GM19467 (cell line): ENCODE measurements around the gene EXOC3.
"Not testable (repeated sequence)": the region's sequence is repeated elsewhere in the genome, so short reads cannot be mapped to it uniquely, and the experiment has no call there.

ENCODE experiments used
- ATAC-seq: cut with Tn5 transposase; IDR thresholded peaks from one replicate; pipeline ENCODE4 v1.9.1; 2021; ENCODE audit warnings: mild to moderate bottlenecking, moderate library complexity; ENCODE audit not compliant: unreplicated experiment

EXOC3 gene

GRCh38 chr5:406041-406440 lies 36.9 kb upstream of the EXOC3 start:
- no peak for ATAC-seq

GRCh38 chr5:407051-407450 lies 35.9 kb upstream of the EXOC3 start:
- no peak for ATAC-seq

- ATAC-seq, result no peak
These were observed 35.1 kb upstream of the EXOC3 start for GRCh38 chr5:407801-408268.

- ATAC-seq, result no peak
These were observed 32.0 kb upstream of the EXOC3 start for GRCh38 chr5:410911-411517.

GRCh38 chr5:411728-412127 lies 31.2 kb upstream of the EXOC3 start:
- ATAC-seq, result no peak

GRCh38 chr5:414991-415927 lies 27.7 kb upstream of the EXOC3 start:
- ATAC-seq, result not testable (repeated sequence)

- ATAC-seq, result no peak
These were observed 26.9 kb upstream of the EXOC3 start for GRCh38 chr5:415928-416635.

GRCh38 chr5:416636-416960 lies 26.4 kb upstream of the EXOC3 start:
- ATAC-seq, result no peak

- no peak for ATAC-seq
These were observed 25.4 kb upstream of the EXOC3 start for GRCh38 chr5:417301-418161.

GRCh38 chr5:418162-419121 lies 24.5 kb upstream of the EXOC3 start:
- ATAC-seq, result no peak

- ATAC-seq, result no peak
These were observed 23.0 kb upstream of the EXOC3 start for GRCh38 chr5:419970-420369.

GRCh38 chr5:420632-421286 lies 22.2 kb upstream of the EXOC3 start:
- ATAC-seq, result no peak

GRCh38 chr5:421287-421880 lies 21.6 kb upstream of the EXOC3 start:
- no peak for ATAC-seq

GRCh38 chr5:421901-422300 lies 21.1 kb upstream of the EXOC3 start:
- no peak for ATAC-seq

- ATAC-seq, result no peak
These were observed 20.4 kb upstream of the EXOC3 start for GRCh38 chr5:422323-423232.

GRCh38 chr5:423233-423565 lies 19.8 kb upstream of the EXOC3 start:
- ATAC-seq, result no peak

GRCh38 chr5:423626-424261 lies 19.2 kb upstream of the EXOC3 start:
- no peak for ATAC-seq
